ENCODE results near the gene ANKHD1.

Gene ANKHD1

DNA sequence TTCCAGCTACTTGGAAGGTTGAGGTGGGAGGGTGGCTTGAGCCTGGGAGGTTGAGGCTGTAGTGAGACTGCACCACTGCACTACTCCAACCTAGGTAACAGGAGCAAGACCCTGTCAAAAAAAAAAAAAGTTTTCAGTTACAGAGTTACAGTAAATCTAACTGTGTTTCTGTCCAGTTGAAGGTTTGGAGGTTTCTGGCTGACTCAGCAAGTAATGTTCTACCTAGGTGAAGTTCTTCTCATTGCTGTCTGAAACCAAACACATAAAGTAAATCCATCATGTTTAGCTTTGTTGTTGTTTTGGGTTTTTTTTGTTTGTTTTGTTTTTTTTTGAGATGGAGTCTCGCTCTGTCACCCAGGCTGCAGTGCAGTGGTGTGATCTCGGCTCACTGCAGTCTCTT lies 7.9 kb upstream of the ANKHD1 start:
- DNase-seq (ENCODE audit: low read depth), result no peak
- TF ChIP-seq, protein P1, sequence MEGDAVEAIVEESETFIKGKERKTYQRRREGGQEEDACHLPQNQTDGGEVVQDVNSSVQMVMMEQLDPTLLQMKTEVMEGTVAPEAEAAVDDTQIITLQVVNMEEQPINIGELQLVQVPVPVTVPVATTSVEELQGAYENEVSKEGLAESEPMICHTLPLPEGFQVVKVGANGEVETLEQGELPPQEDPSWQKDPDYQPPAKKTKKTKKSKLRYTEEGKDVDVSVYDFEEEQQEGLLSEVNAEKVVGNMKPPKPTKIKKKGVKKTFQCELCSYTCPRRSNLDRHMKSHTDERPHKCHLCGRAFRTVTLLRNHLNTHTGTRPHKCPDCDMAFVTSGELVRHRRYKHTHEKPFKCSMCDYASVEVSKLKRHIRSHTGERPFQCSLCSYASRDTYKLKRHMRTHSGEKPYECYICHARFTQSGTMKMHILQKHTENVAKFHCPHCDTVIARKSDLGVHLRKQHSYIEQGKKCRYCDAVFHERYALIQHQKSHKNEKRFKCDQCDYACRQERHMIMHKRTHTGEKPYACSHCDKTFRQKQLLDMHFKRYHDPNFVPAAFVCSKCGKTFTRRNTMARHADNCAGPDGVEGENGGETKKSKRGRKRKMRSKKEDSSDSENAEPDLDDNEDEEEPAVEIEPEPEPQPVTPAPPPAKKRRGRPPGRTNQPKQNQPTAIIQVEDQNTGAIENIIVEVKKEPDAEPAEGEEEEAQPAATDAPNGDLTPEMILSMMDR (conservative IDR thresholded peaks at IDR 0.05; ENCODE audit: low read length), result no peak
- no peak overlapping the region for H3K4me3 ChIP-seq (ENCODE audit: low read length)

DNA sequence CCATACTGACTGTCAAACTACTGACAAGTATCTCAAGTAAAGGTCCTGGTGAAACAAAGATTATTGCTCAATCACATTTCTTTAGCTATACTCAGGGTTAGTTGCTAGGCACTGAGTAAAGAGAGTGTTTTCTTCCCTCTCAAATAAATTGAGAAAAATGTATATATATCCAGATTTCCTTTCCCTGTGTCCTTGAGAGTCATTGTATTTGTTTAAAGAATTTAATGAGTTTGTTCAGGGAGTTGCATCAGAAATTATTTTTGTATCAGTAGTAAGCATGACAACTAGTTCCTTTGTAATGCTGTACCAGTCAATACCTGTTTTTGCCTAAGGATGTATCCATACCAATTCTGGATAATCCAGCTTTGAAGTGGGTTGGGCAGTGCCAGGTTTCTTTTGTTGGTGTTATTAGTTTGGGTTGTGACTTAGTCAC lies 3.2 kb upstream of the ANKHD1 start:
- no peak overlapping the region for H3K4me3 ChIP-seq (ENCODE audit: low read length)
- peak; percentile 54 for DNase-seq (ENCODE audit: low read depth)
- TF ChIP-seq, protein P1 (conservative IDR thresholded peaks at IDR 0.05; ENCODE audit: low read length), result no peak

DNA sequence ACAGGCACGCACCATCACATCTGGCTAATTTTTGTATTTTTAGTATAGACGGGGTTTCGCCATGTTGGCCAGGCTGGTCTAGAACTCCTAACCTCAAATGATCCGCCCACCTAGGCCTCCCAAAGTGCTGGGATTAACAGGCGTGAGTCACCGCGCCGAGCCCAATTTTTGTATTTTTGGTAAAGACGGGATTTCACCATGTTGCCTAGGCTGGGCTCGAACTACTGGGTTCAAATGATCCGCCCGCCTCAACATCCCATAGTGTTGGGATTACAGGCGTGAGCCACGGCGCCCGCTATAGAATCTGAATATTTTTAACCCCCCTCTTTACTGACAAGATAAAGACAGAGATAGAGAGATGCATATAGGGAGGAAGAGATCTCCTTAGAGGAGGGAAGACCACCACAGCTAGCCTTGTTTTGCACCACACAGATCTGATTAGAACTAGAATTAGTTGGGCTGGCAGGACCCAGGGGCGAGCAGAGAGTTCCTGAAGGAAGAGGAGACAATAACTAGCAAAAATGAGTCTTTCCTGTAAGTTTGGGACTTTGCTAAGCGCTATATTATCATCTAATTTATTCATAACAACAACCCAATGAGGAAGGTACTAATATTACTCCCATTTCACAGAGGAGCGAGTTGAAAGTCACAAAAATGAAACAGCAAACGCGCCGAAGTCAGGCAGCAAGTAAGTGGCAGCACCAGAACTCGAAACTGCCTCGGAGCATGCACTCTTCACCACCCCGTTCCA lies 1.5 kb upstream of the ANKHD1 start:
- no peak for DNase-seq (ENCODE audit: low read depth)
- TF ChIP-seq, protein P1 (conservative IDR thresholded peaks at IDR 0.05; ENCODE audit: low read length), result no peak
- peak overlapping the region; percentile 99 for H3K4me3 ChIP-seq (ENCODE audit: low read length)

- TF ChIP-seq, protein P1 (conservative IDR thresholded peaks at IDR 0.05; ENCODE audit: low read length), result no peak
- DNase-seq (ENCODE audit: low read depth), result peak; percentile 96
- peak overlapping the region; percentile 99 for H3K4me3 ChIP-seq (ENCODE audit: low read length)
Observed at GRCh38 chr5:140400730-140401361, 787 bp upstream of the ANKHD1 start.

- DNase-seq (ENCODE audit: low read depth), result peak; percentile 34
- TF ChIP-seq, protein P1 (conservative IDR thresholded peaks at IDR 0.05; ENCODE audit: low read length), result no peak
- peak overlapping the region; percentile 95 for H3K4me3 ChIP-seq (ENCODE audit: low read length)
Observed at GRCh38 chr5:140402258-140403074, 833 bp downstream of the ANKHD1 start.

- no peak for DNase-seq (ENCODE audit: low read depth)
- H3K4me3 ChIP-seq (ENCODE audit: low read length), result no peak overlapping the region; the same call in none of the 2 replicates
- TF ChIP-seq, protein P1 (conservative IDR thresholded peaks at IDR 0.05; ENCODE audit: low read length), result no peak
Observed at GRCh38 chr5:140403613-140404012, 2.0 kb downstream of the ANKHD1 start.

Data from AG10803 (cell line).